Measurements from ENCODE around the gene FCGBP.

DNA sequence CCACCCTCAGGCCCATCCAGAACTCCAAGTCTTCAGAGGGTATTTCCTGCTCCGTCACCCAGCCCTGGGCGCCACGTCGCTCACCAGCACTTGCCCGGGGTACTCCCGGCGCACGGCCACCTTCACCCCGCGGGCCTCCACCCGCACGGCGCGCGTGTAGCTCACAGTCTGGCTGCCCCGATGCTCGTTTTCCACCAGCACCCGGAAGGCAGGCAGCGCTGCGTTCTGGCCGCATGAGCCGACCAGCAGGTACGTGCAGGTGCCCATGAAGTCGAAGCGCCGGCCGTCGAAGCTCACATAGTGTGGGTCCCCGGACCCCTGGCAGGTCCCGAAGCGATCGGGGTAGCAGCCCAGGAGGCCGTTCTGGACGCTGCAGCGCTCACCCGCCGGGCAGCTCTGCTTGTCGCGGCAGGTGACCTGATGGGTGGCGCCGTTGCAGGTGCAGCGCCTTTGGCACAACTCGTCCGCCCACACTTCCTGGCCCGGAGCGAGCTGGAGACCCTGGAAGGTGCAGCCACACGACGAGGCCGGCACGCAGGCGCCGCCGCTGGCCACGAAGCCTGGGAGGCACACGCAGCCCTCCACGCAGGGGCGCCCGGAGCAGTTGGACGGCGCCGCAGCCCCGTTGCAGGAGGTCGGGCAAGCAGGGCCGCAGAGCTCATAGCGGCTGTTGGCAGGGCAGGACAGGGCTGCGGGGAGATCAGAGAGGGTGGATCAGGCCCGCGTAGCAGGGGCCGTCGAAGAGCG lies 19.2 kb downstream of the FCGBP start:
- TF ChIP-seq SUZ12 (IDR thresholded peaks at IDR 0.05; ENCODE audit: extremely low read depth, insufficient read depth, insufficient read length) (no peak), YY1 (IDR thresholded peaks at IDR 0.05; ENCODE audit: insufficient read depth, insufficient read length) (no peak)

Measured in NT2/D1 (cell line).